Measurements from ENCODE around the gene CCDC9B. TPM values are rescaled to one million over a fixed set of nuclear protein-coding genes. Genes with fewer than 3 reads are reported as not detected.

CCDC9B gene
- total RNA-seq, 1 donor from 2014 or later = 13.6 TPM

- no peak overlapping the region for H3K4me3 ChIP-seq (ENCODE audit: low read depth, low read length)
- peaks cover 28% of the 10 kb centered on the region for H3K27me3 ChIP-seq (ENCODE audit: control insufficient read depth, insufficient read depth, low read length)
- TF ChIP-seq CTCF (IDR thresholded peaks at IDR 0.05; ENCODE audit: insufficient read depth, low read length, poor library complexity, severe bottlenecking) = no peak
- DNase-seq (ENCODE audit: low read depth) = no peak
- H3K36me3 ChIP-seq (ENCODE audit: control insufficient read depth, insufficient read depth, low read length) = no peaks in the 10 kb centered on the region
Observed at GRCh38 chr15:40366457-40367370, 26.0 kb upstream of the CCDC9B start.

- TF ChIP-seq CTCF (IDR thresholded peaks at IDR 0.05; ENCODE audit: insufficient read depth, low read length, poor library complexity, severe bottlenecking) = no peak
- H3K36me3 ChIP-seq (ENCODE audit: control insufficient read depth, insufficient read depth, low read length) = no peaks in the 10 kb centered on the region
- peaks cover 30% of the 10 kb centered on the region for H3K27me3 ChIP-seq (ENCODE audit: control insufficient read depth, insufficient read depth, low read length)
- H3K4me3 ChIP-seq (ENCODE audit: low read depth, low read length) = no peak overlapping the region
- no peak for DNase-seq (ENCODE audit: low read depth)
Observed at GRCh38 chr15:40365624-40366456, 25.1 kb upstream of the CCDC9B start.

- Histone ChIP-seq H3K36me3 (ENCODE audit: control insufficient read depth, insufficient read depth, low read length) (no peaks in the 10 kb centered on the region), H3K27me3 (ENCODE audit: control insufficient read depth, insufficient read depth, low read length) (peaks cover 26% of the 10 kb centered on the region), H3K4me3 (ENCODE audit: low read depth, low read length) (no peak overlapping the region)
- TF ChIP-seq CTCF (IDR thresholded peaks at IDR 0.05; ENCODE audit: insufficient read depth, low read length, poor library complexity, severe bottlenecking) = no peak
- DNase-seq (ENCODE audit: low read depth) = no peak
Observed at GRCh38 chr15:40365016-40365415, 24.3 kb upstream of the CCDC9B start.

- Histone ChIP-seq H3K4me3 (ENCODE audit: low read depth, low read length) (no peak overlapping the region), H3K27me3 (ENCODE audit: control insufficient read depth, insufficient read depth, low read length) (peaks cover 23% of the 10 kb centered on the region), H3K36me3 (ENCODE audit: control insufficient read depth, insufficient read depth, low read length) (no peaks in the 10 kb centered on the region)
- DNase-seq (ENCODE audit: low read depth) = no peak
- TF ChIP-seq CTCF (IDR thresholded peaks at IDR 0.05; ENCODE audit: insufficient read depth, low read length, poor library complexity, severe bottlenecking) = no peak
Observed at GRCh38 chr15:40364251-40364650, 23.5 kb upstream of the CCDC9B start.

- no peak for DNase-seq (ENCODE audit: low read depth)
- H3K4me3 ChIP-seq (ENCODE audit: low read depth, low read length) = no peak overlapping the region
- peaks cover 27% of the 10 kb centered on the region for H3K27me3 ChIP-seq (ENCODE audit: control insufficient read depth, insufficient read depth, low read length)
- no peak for TF ChIP-seq CTCF (IDR thresholded peaks at IDR 0.05; ENCODE audit: insufficient read depth, low read length, poor library complexity, severe bottlenecking)
- no peaks in the 10 kb centered on the region for H3K36me3 ChIP-seq (ENCODE audit: control insufficient read depth, insufficient read depth, low read length)
Observed at GRCh38 chr15:40363611-40364010, 22.9 kb upstream of the CCDC9B start.

Measured in kidney epithelial cell (primary cell).